Right lobe of liver (tissue), 4 donors: ENCODE data around the gene SLC4A8.

ENCODE experiments used
- CTCF ChIP-seq, 4 donors: fragments of 200-600 bp in 3 of 4; fragments of 450-650 bp in 1 of 4; IDR thresholded peaks; one replicate each; pipeline versions ENCODE4 v1.5.1 to v1.8.0; 2016 to 2022; ENCODE audit warnings: antibody characterized with exemption in 4 of 4, mild to moderate bottlenecking in 2 of 4
- POLR2A ChIP-seq: fragments of 450-650 bp; IDR thresholded peaks from one replicate; pipeline ENCODE4 v1.6.1; 2017; ENCODE audit warnings: antibody characterized with exemption, mild to moderate bottlenecking
- donor health status: DM: no; HTN: no; CAD: no.
- donor health status: DM: no; HTN: no; CAD: no.
- donor health status: DM: no; HTN: yes; CAD: no.

GRCh38 chr12:51504851-51505250, 80.2 kb downstream of the SLC4A8 start:
- TF ChIP-seq CTCF (IDR thresholded peaks at IDR 0.05) (no peak), POLR2A (no peak)
